HG02759 (cell line): ENCODE results near the gene ATG10.
A peak's percentile ranks its signal among the peaks of the same experiment; 100 is the strongest.
"Not testable (repeated sequence)": the region's sequence is repeated elsewhere in the genome, so short reads cannot be mapped to it uniquely, and the experiment has no call there.

Experiments used
- ATAC-seq: cut with Tn5 transposase; IDR thresholded peaks from one replicate; pipeline ENCODE4 v1.9.1; 2021; ENCODE audit warnings: mild to moderate bottlenecking, moderate library complexity; ENCODE audit not compliant: unreplicated experiment

ATG10 gene

GRCh38 chr5:82050955-82051354, 79.1 kb downstream of the ATG10 start:
- ATAC-seq, result no peak

- ATAC-seq, result no peak
Measured at GRCh38 chr5:82054004-82054710, 82.3 kb downstream of the ATG10 start.

- no peak for ATAC-seq
Measured at GRCh38 chr5:82057051-82057450, 85.2 kb downstream of the ATG10 start.

- no peak for ATAC-seq
Measured at GRCh38 chr5:82058710-82059109, 86.9 kb downstream of the ATG10 start.

- no peak for ATAC-seq
Measured at GRCh38 chr5:82066791-82067190, 95.0 kb downstream of the ATG10 start.

- ATAC-seq, result not testable (repeated sequence)
Measured at GRCh38 chr5:82068042-82068441, 96.2 kb downstream of the ATG10 start.

GRCh38 chr5:82068723-82069122, 96.9 kb downstream of the ATG10 start:
- ATAC-seq, result no peak

- no peak for ATAC-seq
Measured at GRCh38 chr5:82072138-82072537, 100.3 kb downstream of the ATG10 start.

GRCh38 chr5:82073179-82073578, 101.4 kb downstream of the ATG10 start:
- no peak for ATAC-seq

- no peak for ATAC-seq
Measured at GRCh38 chr5:82074950-82075349, 103.1 kb downstream of the ATG10 start.

- no peak for ATAC-seq
Measured at GRCh38 chr5:82077496-82077895, 105.7 kb downstream of the ATG10 start.

GRCh38 chr5:82091617-82092016, 119.8 kb downstream of the ATG10 start:
- no peak for ATAC-seq

- ATAC-seq, result no peak
Measured at GRCh38 chr5:82095536-82095935, 123.7 kb downstream of the ATG10 start.

- ATAC-seq, result no peak
Measured at GRCh38 chr5:82096249-82096648, 124.4 kb downstream of the ATG10 start.

GRCh38 chr5:82100303-82101077, 128.7 kb downstream of the ATG10 start:
- peak; percentile 98 for ATAC-seq

GRCh38 chr5:82104872-82105271, 133.0 kb downstream of the ATG10 start:
- no peak for ATAC-seq

GRCh38 chr5:82105457-82105856, 133.6 kb downstream of the ATG10 start:
- ATAC-seq, result peak; percentile 34

GRCh38 chr5:82106207-82106606, 134.4 kb downstream of the ATG10 start:
- no peak for ATAC-seq

- ATAC-seq, result no peak
Measured at GRCh38 chr5:82106756-82107155, 134.9 kb downstream of the ATG10 start.

GRCh38 chr5:82107267-82107666, 135.4 kb downstream of the ATG10 start:
- ATAC-seq, result no peak

GRCh38 chr5:82109013-82109412, 137.2 kb downstream of the ATG10 start:
- ATAC-seq, result no peak

- not testable (repeated sequence) for ATAC-seq
Measured at GRCh38 chr5:82109915-82110314, 138.1 kb downstream of the ATG10 start.
